ENCODE results near the gene NUFIP1. TPM values are rescaled to one million over a fixed set of nuclear protein-coding genes. Genes with fewer than 3 reads are reported as not detected.

Gene NUFIP1
- total RNA-seq: 2.3 and 2.6 TPM in 2 replicates

GRCh38 chr13:44989071-44989889 lies at the start of gene NUFIP1, which contains the start of gene GPALPP1:
NUFIP1 (minus strand) TSS chr13:44989471; CDS start chr13:44989436, 35 bp downstream.
GPALPP1 (plus strand) TSS chr13:44989538; CDS start chr13:44989655, 117 bp downstream.

Other genes with a start within 250 kb of the NUFIP1 start
- gene GPALPP1, start 67 bp upstream of the NUFIP1 start, total RNA-seq: 22.5 and 36.2 TPM in 2 replicates
- 17.5 and 34.2 TPM in 2 replicates for gene GTF2F2, start 131.0 kb upstream of the NUFIP1 start, total RNA-seq
- gene KCTD4, start 211.6 kb upstream of the NUFIP1 start, total RNA-seq: 0.15 TPM in 1 of 2 replicates, not detected in the other